ENCODE data around the gene SIRPD.

Gene SIRPD

DNA sequence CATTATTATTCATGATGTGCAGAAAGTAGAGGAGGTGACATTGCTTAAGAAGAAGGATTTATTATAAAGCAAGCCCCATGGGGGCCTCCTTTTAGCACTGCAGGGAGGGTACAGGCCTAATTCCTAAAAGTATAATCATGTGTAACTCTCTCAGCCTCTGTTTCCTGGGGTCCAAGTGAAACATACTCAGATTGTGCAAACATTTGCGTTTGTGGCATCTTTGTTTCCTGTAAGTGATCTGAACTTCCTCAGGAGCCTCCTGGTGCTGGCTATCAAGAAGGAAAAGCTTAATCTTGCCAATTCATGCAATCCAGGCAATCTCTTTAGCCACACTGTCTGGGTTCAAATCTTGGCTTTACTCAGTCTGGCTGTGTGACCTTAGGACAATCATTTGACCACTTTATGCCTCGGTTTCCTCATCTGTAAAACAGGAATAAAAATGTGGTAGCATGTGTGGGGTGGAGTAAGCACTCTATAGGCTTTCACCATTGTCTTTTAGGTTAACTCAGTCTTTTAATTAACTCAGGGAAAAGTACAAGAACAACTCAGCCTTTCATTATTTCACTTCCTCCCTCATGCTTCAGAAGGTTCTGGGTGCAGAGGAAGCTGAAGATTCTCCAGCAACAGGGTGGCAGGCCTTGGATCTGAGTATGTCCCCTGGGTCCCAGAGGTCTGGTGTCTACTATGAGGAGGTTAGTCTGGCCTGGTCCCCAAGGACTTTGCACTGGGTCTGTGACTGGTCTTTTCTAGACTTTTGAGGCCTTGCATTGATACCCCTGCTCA, 65.5 kb downstream of the SIRPD start:
- DNase-seq, result no peak

DNA sequence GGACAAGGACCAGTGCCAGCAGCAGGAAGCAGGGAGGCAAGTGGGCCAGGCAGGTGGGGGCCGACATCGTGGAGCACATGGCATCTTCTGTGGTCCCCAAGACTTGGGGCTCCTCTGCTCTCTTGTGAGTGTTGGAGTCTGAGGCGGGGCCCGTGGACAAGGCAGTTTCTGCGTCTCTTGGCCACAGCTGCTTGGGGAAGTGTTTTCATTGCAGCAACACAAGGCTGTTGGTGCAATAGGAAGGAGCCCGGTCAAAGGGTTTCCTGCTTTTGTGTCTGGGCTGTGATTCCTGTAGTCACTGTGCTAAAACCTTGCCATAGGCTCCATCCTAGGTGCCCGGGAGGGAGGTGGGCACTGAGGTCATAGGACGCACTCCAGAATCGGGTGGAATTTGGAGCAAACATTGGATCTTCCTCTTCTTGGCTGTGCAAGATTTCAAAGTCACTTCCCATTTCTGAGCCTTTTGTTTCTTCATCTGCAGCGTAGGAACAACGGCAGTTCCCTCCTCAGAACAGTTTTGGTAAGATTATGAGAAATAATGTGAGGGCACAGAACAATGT, 66.1 kb downstream of the SIRPD start, which contains the start of gene SIRPB2:
Gene SIRPB2 (minus strand): TSS at position 140 of the 560 bp plus-strand sequence. CDS start 61 bp downstream, at position 79.
- DNase-seq, result no peak

DNA sequence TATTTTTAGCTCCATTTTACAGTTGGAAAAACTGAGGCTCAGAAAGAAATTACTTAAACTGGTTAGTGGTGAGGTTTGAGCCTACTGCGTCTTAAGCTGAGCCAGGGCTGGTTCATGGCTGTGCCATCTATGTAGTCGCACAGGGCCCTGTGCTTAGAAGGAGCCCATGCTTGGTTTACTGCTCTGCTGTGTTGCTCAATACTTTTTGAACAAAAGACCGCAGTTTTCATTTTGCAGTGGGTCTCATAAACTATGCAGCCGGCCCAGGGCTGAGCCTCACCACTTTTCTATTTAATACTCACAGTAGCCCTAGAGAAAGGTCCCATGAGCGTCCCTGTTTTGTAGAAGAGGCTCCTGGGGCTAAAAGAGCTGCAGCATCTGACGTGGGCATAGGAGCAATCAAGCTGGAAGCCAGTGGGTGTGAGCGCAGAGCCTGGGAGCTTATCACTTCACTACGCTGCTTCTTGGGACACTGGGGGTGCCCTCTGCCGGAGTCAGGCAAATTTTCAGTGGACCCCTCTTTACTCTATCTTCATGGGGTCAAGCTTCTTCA, 66.8 kb downstream of the SIRPD start:
- DNase-seq, result no peak

DNA sequence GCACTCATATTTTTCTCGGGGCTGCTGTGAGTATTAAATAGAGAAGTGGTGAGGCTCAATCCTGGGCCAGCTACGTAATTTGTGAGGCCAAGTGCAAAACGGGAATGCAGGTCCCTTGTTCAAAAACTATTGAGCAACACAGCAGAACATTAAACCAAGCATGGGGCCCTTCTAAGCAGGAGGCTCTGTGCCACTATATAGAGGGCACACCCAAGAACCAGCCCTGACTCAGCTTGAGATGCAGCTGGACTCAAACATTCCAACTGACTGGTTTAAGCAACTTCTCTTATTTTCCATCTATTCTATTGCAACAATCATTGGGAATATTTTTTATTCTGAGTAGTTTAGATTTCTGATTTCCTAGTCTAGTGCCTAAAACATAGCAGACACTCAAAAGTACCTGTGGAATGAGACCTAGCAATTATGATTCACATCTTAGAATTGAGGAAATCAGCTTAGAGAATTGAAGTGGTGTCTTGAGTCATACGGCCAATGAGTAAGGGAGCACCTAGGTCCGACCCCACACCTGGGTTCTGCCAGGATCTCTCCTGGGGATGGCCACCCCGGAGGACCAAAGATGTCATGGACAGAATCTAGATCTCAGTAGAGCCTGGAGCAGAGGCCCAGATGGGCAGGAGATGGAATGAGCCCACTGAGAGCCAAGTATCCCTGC, 67.6 kb downstream of the SIRPD start:
- DNase-seq, result no peak

DNA sequence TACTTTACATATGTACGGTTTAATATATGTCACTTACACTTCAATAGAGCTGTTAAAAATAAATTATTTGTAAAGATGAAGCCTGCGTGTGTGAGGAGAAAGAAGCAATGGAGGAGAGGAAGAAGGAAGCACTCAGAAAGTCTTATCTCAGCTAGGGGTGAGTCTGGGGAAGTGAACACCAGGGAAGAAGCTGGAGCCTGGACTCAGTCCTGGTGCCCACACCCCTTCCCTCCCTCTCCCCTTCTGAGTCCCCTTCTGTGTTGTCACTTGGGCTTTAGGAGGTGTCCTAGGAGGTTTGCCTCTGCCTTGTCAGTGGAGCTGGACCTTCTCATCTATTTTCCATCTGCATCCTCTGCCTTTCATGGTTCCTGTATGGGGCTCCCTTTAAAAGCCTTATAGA, 68.2 kb downstream of the SIRPD start:
- no peak for DNase-seq

DNA sequence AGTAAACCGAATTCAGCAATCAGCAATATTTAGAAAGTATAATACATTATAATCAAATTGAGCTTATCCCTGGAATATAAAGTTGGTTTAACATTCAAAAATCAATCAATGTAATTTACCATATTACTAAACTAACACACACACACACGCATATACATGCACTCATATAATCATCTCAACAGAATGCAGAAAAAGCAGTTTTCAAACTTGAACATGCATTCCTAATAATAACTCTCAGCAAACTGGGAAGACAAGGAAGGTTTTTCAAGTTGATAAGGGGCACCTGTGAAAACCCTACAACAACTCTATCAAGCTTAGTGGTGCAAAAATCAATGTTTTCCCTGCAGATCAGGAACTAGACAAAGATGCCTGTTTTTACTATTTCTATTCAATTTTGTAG, 70.9 kb downstream of the SIRPD start:
- DNase-seq, result no peak

DNA sequence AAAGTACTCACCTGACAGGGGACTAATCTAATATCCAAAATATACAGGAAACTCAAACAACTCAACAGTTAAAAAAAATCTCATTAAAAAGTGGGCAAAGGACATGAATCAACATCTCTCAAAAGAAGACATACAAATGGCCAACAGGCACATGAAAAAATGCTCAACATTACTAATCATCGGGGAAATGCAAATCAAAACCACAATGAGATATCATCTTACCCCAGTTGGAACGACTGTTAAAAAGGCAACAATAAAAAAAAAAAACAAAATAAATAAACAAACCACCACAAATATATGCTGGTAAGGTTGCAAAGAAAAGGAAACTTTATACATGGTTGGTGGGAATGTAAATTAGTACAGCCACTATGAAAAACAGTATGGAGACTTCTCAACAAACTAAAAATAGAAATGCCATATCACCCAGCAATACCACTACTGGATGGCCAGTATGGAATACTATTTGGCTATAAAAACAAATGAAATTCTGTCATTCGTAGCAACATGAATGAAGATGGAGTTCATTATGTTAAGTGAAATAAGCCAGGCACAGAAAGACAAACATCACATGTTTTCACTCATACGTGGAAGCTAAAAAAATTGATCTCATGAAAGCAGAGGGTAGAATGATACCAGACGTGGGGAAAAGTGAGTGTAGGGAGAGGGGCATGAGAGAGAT, 72.9 kb downstream of the SIRPD start:
- no peak for DNase-seq
